Sigmoid colon (tissue), 4 donors: ENCODE results near the gene FOXP1.

Source experiments
- POLR2AphosphoS5 ChIP-seq, 4 donors: sonication (generic); formaldehyde crosslinking; IDR thresholded peaks; one replicate each; pipeline ENCODE4 v1.6.1; 2017; ENCODE audit warnings: antibody characterized with exemption in 4 of 4
- TF ChIP-seq, protein P1 (sequence below), 4 experiments: fragments of 450-650 bp in 3 of 4; fragments of 200-600 bp in 1 of 4; IDR thresholded peaks; one replicate each; pipeline ENCODE4 v1.5.1; 2016 to 2019; ENCODE audit warnings: antibody characterized with exemption in 4 of 4, mild to moderate bottlenecking in 3 of 4, moderate library complexity in 2 of 4

DNA sequence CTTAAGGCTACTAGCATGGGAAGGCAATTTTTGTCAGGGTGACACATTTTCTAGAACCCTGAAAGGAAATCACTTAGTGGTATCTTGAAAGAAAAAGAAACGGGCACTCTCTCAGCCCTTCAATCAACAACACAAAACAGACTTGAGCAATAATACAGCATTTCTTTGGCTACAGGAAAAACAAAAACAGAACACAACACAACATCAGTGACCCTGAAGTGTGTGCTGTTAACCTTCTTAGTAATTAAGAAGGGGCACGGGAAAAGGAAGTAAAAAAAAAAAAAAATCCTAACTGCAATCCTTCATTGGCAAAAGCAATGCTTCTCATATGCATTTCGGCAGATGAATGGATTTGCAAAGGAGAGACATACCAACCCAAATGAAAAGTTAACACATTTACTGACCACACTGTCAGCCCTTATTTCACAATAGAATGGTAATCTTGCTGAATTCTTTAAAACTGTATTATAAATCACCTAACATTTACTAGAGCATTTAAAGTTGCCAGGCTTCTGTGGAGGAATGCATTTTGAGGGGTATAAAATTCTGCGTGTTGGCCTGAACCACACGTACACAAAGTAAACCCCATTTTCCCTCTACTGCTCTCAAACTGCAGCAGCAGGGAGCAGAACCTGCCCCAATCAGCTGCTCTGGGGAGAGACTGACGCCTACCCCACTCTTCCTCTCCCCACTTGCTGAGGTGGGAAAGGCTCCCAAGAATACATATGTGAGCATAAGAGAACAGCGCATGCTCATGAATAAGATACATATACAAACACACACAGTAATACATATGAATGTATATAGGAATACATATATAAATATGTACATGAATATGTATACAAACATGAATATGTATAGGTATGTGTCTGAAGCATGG lies 198.5 kb downstream of the FOXP1 start:
- no peak for TF ChIP-seq POLR2AphosphoS5 (IDR thresholded peaks at IDR 0.05)
- TF ChIP-seq, protein P1, sequence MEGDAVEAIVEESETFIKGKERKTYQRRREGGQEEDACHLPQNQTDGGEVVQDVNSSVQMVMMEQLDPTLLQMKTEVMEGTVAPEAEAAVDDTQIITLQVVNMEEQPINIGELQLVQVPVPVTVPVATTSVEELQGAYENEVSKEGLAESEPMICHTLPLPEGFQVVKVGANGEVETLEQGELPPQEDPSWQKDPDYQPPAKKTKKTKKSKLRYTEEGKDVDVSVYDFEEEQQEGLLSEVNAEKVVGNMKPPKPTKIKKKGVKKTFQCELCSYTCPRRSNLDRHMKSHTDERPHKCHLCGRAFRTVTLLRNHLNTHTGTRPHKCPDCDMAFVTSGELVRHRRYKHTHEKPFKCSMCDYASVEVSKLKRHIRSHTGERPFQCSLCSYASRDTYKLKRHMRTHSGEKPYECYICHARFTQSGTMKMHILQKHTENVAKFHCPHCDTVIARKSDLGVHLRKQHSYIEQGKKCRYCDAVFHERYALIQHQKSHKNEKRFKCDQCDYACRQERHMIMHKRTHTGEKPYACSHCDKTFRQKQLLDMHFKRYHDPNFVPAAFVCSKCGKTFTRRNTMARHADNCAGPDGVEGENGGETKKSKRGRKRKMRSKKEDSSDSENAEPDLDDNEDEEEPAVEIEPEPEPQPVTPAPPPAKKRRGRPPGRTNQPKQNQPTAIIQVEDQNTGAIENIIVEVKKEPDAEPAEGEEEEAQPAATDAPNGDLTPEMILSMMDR (IDR thresholded peaks at IDR 0.05): no peak
